GM12892 (cell line): ENCODE data around the gene SYTL4.

Experiments used
- POLR2A ChIP-seq: IDR thresholded peaks from 2 replicates; pipeline ENCODE4 v1.6.1; 2011; ENCODE audit warnings: low read depth, low read length, control low read depth
- POLR2AphosphoS5 ChIP-seq: IDR thresholded peaks from 2 replicates; pipeline ENCODE4 v1.6.1; 2011; ENCODE audit warnings: low read depth, low read length, control low read depth
- TAF1 ChIP-seq: IDR thresholded peaks from 2 replicates; pipeline ENCODE4 v1.6.1; 2011; ENCODE audit warnings: low read depth, mild to moderate bottlenecking, control low read depth, low read length, borderline replicate concordance

GRCh38 chrX:100750883-100751282, 19.0 kb upstream of the SYTL4 start:
- TF ChIP-seq POLR2A (no peak), TAF1 (no peak), POLR2AphosphoS5 (no peak)
